Measurements from ENCODE around the gene HRK. TPM values are rescaled to one million over a fixed set of nuclear protein-coding genes. Genes with fewer than 3 reads are reported as not detected.

Gene HRK
- total and polyA plus RNA-seq, 4 donors: 0.14 TPM; not detected in 3

DNA sequence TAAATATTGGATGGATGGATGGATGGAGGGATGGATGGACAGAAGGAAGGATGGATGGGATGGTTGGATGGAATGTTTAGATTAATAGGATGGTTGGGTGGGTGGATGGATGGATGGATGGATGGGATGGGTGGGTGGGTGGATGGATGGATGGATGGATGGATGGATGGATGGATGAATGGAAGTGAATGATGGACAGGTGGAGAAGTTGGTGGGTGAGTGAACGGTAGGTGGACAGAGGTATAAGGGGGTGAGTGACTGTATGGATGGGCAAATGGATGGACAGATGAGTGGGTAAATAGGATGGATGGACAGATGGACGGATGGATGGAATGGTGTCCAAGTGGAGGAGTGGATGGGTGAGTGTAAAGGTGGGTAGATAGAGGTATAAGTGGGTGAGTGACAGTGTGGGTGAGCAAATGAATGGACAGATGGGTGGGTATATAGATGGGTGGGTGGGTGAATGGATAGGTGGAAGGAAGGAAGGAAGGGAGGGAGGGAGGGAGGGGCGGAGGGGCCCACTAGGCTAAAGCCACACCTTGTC, 41.9 kb downstream of the HRK start:
- H3K9ac ChIP-seq (ENCODE audit: low read depth in 1 of 2, low read length in 2 of 2): no peak overlapping the region
- H3K36me3 ChIP-seq (ENCODE audit: control insufficient read depth in 4 of 4, insufficient read depth in 3 of 4, low read depth in 1 of 4, low read length in 3 of 4): no peaks in the 10 kb centered on the region
- TF ChIP-seq GABPA (IDR thresholded peaks at IDR 0.05 in 1 of 2, conservative IDR thresholded peaks at IDR 0.05 in 1 of 2): no peak
- no peak for TF ChIP-seq EGR1 (IDR thresholded peaks at IDR 0.05; ENCODE audit: low read depth in 2 of 2)
- no peaks in the 10 kb centered on the region for H3K27me3 ChIP-seq (ENCODE audit: control insufficient read depth in 4 of 4, insufficient read depth in 4 of 4, low read length in 3 of 4)
- no peaks in the 10 kb centered on the region for H3K9me3 ChIP-seq (ENCODE audit: control insufficient read depth in 4 of 4, low read length in 3 of 4)
- no peaks in the 10 kb centered on the region for H3K4me1 ChIP-seq (ENCODE audit: control insufficient read depth in 4 of 4, insufficient read depth in 4 of 4, low read length in 3 of 4)
- WGBS: 84% methylated on average over 3 of the region's 3 CpGs
- no peak for DNase-seq (ENCODE audit: low spot score)
- no peak overlapping the region for H3K27ac ChIP-seq (ENCODE audit: low read depth in 1 of 2, low read length in 2 of 2)
- H3K4me3 ChIP-seq (ENCODE audit: low read depth in 1 of 3, low read length in 3 of 3): no peak overlapping the region

DNA sequence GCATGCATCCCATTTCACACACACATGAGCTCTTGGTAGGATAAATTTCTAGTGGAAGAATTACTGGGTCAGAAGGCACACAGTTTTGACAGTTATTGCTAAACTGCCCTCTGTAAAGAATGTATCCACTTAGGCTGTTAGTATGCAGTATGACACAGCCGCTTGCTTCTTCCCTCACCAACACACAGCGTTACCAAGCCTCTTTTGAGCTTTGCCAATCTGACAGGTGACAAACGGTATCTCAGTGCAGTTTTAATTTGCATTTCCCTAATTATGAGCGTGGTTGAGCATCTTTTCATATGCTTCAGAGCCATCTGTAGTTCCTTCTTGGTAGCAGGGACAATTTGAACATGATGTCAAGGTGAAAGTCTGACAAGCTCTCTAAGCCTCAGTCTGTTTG, 42.9 kb downstream of the HRK start:
- no peak overlapping the region for H3K9ac ChIP-seq (ENCODE audit: low read depth in 1 of 2, low read length in 2 of 2)
- no peaks in the 10 kb centered on the region for H3K27me3 ChIP-seq (ENCODE audit: control insufficient read depth in 4 of 4, insufficient read depth in 4 of 4, low read length in 3 of 4)
- TF ChIP-seq, protein P1, sequence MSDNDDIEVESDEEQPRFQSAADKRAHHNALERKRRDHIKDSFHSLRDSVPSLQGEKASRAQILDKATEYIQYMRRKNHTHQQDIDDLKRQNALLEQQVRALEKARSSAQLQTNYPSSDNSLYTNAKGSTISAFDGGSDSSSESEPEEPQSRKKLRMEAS (IDR thresholded peaks at IDR 0.05): no peak
- TF ChIP-seq TAF1 (conservative IDR thresholded peaks at IDR 0.05): no peak
- TF ChIP-seq, protein P2, sequence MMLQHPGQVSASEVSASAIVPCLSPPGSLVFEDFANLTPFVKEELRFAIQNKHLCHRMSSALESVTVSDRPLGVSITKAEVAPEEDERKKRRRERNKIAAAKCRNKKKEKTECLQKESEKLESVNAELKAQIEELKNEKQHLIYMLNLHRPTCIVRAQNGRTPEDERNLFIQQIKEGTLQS (IDR thresholded peaks at IDR 0.05): no peak
- TF ChIP-seq, protein P3, sequence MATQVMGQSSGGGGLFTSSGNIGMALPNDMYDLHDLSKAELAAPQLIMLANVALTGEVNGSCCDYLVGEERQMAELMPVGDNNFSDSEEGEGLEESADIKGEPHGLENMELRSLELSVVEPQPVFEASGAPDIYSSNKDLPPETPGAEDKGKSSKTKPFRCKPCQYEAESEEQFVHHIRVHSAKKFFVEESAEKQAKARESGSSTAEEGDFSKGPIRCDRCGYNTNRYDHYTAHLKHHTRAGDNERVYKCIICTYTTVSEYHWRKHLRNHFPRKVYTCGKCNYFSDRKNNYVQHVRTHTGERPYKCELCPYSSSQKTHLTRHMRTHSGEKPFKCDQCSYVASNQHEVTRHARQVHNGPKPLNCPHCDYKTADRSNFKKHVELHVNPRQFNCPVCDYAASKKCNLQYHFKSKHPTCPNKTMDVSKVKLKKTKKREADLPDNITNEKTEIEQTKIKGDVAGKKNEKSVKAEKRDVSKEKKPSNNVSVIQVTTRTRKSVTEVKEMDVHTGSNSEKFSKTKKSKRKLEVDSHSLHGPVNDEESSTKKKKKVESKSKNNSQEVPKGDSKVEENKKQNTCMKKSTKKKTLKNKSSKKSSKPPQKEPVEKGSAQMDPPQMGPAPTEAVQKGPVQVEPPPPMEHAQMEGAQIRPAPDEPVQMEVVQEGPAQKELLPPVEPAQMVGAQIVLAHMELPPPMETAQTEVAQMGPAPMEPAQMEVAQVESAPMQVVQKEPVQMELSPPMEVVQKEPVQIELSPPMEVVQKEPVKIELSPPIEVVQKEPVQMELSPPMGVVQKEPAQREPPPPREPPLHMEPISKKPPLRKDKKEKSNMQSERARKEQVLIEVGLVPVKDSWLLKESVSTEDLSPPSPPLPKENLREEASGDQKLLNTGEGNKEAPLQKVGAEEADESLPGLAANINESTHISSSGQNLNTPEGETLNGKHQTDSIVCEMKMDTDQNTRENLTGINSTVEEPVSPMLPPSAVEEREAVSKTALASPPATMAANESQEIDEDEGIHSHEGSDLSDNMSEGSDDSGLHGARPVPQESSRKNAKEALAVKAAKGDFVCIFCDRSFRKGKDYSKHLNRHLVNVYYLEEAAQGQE (IDR thresholded peaks at IDR 0.05): no peak
- TF ChIP-seq RAD21 (IDR thresholded peaks at IDR 0.05): no peak
- H3K27ac ChIP-seq (ENCODE audit: low read depth in 1 of 2, low read length in 2 of 2): no peak overlapping the region
- no peak overlapping the region for H3K4me3 ChIP-seq (ENCODE audit: low read depth in 1 of 3, low read length in 3 of 3)
- H3K36me3 ChIP-seq (ENCODE audit: control insufficient read depth in 4 of 4, insufficient read depth in 3 of 4, low read depth in 1 of 4, low read length in 3 of 4): no peaks in the 10 kb centered on the region
- WGBS: 87% methylated on average over 4 of the region's 4 CpGs
- no peaks in the 10 kb centered on the region for H3K4me1 ChIP-seq (ENCODE audit: control insufficient read depth in 4 of 4, insufficient read depth in 4 of 4, low read length in 3 of 4)
- no peak for DNase-seq (ENCODE audit: low spot score)
- no peaks in the 10 kb centered on the region for H3K9me3 ChIP-seq (ENCODE audit: control insufficient read depth in 4 of 4, low read length in 3 of 4)

DNA sequence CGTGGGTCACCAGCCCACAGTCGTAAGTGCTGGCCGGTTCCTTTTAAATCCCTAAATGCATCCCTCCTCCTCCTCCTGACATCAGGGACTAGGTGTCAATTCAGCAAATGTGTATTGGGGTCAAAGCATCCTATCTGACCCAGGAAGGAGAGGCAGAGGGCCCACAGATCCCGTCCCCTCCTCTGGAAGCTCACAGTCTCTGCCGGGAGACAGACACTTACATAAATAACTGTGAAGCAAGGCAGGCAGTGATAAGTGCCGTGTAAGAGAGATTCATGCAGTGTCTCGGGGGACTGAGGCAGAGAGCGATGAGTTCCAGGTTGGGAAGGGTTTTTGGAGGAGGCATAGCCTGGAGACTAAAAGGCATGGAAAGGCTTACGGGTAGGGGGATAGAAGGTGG, 44.1 kb downstream of the HRK start:
- H3K27ac ChIP-seq (ENCODE audit: low read depth in 1 of 2, low read length in 2 of 2): no peak overlapping the region
- no peak for TF ChIP-seq RXRA (IDR thresholded peaks at IDR 0.05)
- TF ChIP-seq, protein P3 (IDR thresholded peaks at IDR 0.05): no peak
- TF ChIP-seq RAD21 (IDR thresholded peaks at IDR 0.05): no peak
- TF ChIP-seq NR2F2 (IDR thresholded peaks at IDR 0.05): no peak
- TF ChIP-seq, protein P2 (IDR thresholded peaks at IDR 0.05): no peak
- no peak for TF ChIP-seq HNF4A (conservative IDR thresholded peaks at IDR 0.05)
- TF ChIP-seq, protein P4, sequence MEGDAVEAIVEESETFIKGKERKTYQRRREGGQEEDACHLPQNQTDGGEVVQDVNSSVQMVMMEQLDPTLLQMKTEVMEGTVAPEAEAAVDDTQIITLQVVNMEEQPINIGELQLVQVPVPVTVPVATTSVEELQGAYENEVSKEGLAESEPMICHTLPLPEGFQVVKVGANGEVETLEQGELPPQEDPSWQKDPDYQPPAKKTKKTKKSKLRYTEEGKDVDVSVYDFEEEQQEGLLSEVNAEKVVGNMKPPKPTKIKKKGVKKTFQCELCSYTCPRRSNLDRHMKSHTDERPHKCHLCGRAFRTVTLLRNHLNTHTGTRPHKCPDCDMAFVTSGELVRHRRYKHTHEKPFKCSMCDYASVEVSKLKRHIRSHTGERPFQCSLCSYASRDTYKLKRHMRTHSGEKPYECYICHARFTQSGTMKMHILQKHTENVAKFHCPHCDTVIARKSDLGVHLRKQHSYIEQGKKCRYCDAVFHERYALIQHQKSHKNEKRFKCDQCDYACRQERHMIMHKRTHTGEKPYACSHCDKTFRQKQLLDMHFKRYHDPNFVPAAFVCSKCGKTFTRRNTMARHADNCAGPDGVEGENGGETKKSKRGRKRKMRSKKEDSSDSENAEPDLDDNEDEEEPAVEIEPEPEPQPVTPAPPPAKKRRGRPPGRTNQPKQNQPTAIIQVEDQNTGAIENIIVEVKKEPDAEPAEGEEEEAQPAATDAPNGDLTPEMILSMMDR (IDR thresholded peaks at IDR 0.05; ENCODE audit: low read depth, low read length, missing input control): no peak
- no peak for TF ChIP-seq YY1 (IDR thresholded peaks at IDR 0.05)
- no peak for TF ChIP-seq SP1 (IDR thresholded peaks at IDR 0.05)
- no peak for TF ChIP-seq TAF1 (conservative IDR thresholded peaks at IDR 0.05)
- no peak for TF ChIP-seq FOXA1 (IDR thresholded peaks at IDR 0.05)
- no peak for TF ChIP-seq HNF4G (IDR thresholded peaks at IDR 0.05)
- TF ChIP-seq GABPA (IDR thresholded peaks at IDR 0.05 in 1 of 2, conservative IDR thresholded peaks at IDR 0.05 in 1 of 2): no peak
- TF ChIP-seq FOXA2 (IDR thresholded peaks at IDR 0.05): no peak
- DNase-seq (ENCODE audit: low spot score): no peak

More for the DNA sequence above, 44.1 kb downstream of the HRK start:
- Histone ChIP-seq H3K9me3 (ENCODE audit: control insufficient read depth in 4 of 4, low read length in 3 of 4) (no peaks in the 10 kb centered on the region), H3K9ac (ENCODE audit: low read depth in 1 of 2, low read length in 2 of 2) (no peak overlapping the region), H3K27me3 (ENCODE audit: control insufficient read depth in 4 of 4, insufficient read depth in 4 of 4, low read length in 3 of 4) (no peaks in the 10 kb centered on the region), H3K4me1 (ENCODE audit: control insufficient read depth in 4 of 4, insufficient read depth in 4 of 4, low read length in 3 of 4) (no peaks in the 10 kb centered on the region), H3K36me3 (ENCODE audit: control insufficient read depth in 4 of 4, insufficient read depth in 3 of 4, low read depth in 1 of 4, low read length in 3 of 4) (no peaks in the 10 kb centered on the region), H3K4me3 (ENCODE audit: low read depth in 1 of 3, low read length in 3 of 3) (no peak overlapping the region)
- 83% methylated on average over 9 of the region's 9 CpGs for WGBS
